NCI-H2029 (cell line): ENCODE data around the gene MAL.

Experiments
- DNase-seq: peaks from one replicate; lab custom pipeline; 2025; lab: John Stamatoyannopoulos, UW

MAL gene

DNA sequence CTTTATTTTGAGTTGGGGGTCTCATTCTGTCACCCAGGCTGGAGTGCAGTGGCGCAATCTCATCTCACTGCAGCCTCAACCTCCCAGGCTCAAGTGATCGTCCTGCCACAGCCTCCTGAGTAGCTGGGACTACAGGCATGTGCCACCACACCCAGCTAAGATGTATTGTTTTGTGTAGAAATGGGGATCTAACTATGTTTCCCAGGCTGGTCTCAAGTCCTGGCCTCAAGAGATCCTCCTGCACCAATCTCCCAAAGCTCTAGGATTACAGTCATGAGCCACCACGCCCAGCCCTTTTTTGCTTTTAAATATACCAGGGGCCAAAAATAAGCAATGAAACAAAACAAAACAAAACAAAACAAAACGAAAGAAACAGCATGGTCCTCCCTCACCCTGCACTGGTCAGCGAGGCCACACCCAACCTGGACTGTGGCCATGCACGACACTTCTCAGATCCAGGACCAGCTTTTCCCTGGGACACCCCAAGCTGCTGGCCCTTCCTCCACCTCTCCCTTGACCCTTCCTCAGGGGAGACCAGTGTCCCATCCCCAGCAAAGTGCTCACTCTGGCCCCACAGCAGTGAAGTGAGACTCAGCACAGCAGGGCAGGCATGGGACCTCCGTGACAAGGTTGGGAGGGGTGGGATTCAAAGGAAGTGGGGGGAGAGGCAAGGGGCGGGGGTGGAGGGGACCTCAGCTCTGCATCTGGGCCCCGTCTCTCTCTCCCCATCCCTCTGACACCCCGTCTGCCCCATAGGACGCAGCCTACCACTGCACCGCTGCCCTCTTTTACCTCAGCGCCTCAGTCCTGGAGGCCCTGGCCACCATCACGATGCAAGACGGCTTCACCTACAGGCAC lies 23.5 kb downstream of the MAL start:
- no peak for DNase-seq

DNA sequence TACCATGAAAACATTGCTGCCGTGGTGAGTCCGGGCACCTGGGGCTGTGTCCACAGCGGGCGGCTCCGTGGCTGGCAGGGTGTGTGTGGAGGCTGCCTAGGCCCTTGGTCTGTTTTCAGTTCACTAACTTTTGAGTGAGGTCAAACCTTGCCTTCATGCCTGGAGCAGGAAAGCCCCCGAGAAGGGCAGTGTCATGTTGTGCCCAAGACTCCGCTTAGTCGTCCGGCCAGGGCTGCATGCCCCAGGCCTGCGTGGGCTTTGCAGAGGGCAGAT lies 24.1 kb downstream of the MAL start:
- no peak for DNase-seq

DNA sequence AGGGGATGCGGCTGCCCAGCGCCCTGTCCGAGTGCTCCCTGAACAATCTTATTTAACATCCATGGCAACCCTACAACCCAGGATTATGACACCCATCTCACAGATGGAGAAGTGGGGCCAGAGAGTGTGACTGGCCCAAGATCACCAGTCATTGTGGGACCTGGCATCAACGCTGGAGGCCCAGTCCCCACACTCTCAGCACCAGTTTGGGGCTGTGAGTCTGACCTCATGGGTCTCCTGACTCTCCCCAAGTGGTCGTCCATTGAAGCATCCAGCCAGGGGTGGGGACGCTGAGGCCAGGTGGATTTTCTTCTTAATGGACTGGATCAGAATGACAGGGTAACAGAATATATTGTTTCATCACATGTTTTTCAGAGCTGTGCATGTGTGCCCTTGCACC lies 24.5 kb downstream of the MAL start:
- DNase-seq: no peak

DNA sequence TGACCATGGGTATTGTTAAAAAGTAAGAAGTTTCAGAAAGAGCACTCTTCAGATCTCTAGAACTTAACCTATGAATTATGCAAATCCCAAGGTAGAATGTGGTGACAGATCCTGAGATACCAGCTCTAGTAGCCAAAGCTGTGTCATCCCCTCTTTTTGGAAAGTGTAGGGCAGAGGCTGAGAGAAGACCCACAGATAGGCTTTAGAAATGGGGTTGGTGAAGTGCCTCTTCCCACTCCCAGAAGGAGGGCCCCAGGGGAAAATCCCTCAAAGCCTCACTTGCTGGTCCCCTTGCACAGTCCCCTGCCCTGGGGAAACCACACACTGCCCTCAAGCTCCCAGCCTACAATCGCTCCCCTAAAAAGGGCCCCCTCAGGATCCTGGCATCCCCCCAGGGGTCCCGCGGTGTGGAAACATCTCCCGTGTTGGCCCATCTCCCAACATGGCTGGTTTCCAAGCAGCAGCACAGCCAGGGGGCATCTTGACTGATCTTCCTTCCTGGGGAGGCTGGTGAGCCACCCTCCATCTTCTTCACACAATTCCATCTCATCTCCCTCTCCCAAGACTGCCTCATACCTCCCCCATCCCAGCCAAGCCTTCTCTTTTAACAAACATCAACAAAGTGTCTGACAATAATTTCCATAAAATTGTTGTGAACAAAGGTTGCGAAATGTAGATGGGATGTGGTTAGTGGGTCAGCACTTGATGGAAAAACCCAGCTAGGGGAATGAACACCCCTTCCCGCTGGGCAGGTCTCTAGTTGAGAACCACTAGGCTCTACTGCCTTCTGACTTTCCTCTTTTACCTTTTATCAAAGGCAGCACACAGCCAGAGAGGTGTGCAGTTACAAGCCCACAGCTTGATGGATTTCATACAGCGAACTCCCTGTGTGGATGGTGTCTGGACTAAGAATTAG lies 25.1 kb downstream of the MAL start:
- DNase-seq: no peak

DNA sequence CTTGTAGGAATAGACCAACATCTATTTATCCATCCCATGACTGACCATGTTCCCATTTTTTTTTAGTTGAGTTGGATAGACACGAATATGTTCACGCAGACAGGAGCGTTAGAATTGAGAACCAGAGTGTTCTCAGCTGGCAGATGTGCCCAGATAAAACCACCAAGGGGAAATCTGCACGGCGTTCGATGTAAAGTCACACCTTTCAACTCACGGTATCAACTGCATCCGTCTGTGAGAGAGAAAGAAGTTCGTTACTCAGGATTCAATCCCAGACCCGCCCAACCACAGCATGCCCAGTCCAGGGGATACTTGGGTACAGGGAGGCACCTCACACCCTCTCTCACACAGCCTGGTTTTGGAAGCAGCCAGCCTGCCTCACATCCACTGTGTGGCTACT lies 26.1 kb downstream of the MAL start:
- no peak for DNase-seq

DNA sequence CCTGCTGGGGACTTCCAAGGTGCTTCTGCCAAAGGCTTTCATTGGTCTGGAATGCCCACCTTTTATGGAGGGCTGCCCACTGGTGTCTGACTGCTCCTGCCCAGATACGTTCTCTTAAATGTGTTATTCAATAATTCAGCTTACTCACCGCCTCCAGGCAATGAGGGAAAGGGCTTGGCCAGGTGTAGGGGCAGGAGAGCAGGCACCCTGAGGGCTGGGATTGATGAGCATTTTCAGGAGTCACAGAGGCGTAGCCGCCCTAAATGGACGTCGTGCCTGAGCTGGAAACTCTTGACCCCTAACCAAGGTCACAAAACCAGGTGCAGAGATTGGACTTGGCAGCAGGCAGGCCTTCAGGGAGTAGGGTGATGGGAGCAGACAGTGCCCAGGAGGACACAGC lies 26.8 kb downstream of the MAL start:
- no peak for DNase-seq

DNA sequence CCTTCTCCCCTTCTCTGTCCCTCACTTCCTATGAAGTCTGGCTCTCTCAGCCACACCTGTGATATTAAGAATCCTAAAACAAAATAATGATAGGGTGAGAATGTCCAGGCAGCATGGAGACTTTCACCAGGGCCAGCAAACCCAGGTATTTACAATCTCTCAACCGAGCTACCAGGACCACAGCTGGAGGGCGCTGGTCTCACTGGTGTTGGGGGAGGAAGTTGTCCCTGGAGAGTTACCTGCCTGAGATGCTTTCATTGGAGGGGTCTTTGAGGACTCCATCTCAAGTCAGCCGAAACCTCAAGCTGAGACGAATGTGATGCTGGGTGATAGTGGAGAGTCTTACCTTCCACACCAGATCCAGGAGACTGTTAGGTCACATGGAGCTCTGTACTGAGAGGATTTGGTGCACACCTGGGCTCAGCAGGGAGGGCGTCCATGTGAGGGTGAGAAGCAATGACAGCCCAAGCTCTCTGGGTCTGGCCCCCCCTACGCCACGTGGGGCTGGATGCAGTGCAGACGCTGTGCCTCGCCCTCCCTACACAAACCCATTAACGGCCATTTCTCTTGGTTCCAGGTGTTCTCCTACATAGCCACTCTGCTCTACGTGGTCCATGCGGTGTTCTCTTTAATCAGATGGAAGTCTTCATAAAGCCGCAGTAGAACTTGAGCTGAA lies 27.4 kb downstream of the MAL start:
- DNase-seq: no peak

DNA sequence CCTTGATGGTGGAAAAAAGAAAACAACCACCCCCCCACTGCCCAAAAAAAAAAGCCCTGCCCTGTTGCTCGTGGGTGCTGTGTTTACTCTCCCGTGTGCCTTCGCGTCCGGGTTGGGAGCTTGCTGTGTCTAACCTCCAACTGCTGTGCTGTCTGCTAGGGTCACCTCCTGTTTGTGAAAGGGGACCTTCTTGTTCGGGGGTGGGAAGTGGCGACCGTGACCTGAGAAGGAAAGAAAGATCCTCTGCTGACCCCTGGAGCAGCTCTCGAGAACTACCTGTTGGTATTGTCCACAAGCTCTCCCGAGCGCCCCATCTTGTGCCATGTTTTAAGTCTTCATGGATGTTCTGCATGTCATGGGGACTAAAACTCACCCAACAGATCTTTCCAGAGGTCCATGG lies 28.0 kb downstream of the MAL start:
- no peak for DNase-seq

DNA sequence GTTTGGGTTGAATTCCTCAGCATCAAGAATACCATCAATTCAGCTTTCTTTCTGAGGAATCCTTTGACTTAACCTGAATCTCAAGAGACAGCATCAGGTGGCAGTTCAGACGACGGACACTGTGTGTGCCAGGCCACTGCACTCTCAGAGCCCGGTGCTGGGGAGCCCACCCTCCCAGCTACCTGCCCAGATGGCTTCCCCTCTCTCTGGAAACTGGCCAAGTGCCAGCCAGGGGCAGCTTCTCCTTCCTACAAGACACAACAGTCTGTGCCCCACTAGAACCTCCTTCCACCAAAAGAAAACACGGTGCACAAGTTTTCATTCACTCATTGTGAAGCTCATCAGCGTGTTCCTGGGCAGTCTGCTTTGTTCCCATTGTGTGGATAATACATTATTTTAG lies 28.5 kb downstream of the MAL start:
- DNase-seq: no peak

DNA sequence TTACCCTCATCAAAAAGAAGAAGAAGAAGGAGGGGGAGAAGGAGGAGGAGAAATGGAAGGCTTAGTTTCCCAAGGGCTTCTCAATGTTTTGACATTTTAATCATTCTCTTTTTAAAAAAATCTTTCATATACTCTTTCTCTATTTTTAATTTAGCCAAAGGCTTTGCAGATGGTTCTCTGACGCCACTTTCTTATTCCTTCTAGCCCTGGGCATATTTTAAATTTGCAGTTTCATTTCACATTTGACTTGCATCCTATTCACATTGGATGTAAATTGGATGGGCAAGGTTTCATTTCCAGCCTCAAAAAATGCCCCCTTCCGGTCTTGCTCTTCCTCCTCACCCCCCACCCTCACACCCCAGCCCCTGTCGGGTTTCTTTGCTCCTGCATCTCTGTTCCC lies 29.8 kb downstream of the MAL start:
- no peak for DNase-seq

DNA sequence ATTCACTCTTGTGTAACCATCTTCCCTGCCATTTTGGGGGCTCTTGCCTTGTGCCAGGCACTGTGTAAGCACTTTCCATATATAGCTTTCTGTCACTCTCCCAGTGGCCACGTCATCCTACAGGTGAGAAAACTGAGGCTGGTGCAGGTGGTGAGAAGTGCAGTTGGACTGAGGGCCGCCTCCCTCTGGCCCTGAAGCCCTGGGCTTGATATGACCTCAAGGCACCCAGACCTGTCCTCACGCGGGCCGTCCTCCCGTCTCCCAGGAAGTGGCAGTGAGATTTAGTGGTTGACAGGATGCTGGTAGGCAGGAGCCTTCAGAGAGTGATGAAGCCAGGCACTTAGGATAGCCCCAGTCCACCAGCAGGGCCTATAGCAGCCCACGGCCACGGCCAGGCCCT lies 30.5 kb downstream of the MAL start:
- no peak for DNase-seq

DNA sequence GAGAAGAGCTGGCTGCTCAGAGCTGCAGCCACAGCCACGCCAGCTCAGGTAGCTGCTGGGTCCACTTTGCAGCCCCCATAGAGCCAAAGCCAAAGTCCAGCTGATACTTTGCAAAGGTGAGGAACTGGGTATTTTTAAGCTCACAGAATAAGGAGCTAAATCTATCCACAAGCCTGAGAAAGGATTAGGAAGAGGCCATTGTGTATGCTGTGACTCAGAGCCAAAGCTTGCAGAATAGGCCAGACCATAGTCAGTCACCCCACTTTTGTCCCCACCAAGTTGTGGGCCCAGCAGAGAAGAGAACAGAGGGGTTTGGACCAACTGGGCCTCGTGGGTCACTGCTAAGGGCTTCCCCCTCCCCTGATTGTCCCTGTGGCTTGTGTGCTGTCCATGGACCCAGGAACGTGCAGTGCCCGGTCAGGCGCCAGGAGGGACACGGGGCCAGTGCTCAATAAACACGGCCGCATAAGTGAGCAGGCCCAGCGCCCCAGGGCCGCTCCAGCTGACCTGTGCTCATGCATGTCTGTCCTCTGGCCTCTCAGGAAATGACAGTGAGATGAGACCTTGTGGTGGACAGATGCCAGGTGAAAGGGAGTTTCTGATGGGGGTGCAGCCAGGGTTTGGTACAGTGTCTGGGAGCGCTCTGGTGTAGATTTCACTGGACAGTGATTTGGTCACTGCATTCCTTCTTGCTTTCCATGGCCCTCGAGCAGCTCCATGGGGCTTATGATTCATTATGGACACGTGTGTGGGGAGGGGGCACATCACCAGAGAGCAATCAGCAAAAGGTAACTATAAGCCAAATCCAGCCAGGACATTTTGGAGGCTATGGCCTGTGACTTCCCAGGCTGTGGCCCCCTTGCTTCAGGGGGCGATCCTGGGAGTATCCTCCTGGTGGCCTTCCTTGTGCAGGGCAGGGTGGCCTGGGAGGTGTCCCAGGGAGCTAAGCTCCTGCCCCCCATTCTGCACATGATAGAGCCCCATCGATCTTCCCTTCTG lies 31.3 kb downstream of the MAL start:
- DNase-seq: no peak

DNA sequence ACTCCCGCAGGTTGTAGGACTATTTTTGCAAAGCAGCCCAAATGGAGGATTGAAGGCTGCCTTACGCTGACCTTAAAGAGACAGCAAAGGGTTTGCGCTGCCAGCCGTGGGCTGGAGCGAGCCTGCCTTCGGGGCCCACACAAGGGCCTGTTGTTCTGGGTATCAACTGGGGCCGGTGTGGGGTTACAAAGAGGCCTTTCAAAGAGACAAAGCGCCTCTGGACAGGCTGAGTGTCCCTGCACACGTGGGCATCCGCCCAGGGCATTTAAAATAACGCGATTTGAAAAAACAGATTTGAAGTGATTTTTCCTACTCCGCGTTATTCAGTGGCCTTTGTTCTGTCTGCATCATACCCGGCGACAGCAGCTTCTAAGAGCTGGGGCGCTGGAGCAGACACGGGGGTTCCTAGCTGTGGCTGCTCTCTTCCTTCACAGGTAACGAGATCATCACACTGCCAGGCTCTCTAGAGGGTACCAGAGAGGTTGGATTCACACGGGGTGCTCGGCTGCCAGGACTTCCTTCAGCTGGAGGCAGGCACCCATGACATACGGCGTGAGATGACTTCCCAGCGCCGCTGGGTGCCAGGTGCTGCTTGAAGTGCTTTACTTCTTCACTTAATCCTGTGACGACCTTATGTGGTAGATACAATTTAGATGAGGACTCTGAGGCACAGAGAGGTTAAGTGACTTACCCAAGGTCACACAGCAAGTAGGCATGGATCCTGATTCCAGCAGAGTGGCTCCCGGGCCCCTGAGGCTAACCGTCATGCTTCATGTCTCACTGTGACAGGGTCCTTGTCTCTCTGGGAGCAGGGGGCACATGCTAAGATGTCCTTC lies 32.2 kb downstream of the MAL start:
- DNase-seq: no peak

DNA sequence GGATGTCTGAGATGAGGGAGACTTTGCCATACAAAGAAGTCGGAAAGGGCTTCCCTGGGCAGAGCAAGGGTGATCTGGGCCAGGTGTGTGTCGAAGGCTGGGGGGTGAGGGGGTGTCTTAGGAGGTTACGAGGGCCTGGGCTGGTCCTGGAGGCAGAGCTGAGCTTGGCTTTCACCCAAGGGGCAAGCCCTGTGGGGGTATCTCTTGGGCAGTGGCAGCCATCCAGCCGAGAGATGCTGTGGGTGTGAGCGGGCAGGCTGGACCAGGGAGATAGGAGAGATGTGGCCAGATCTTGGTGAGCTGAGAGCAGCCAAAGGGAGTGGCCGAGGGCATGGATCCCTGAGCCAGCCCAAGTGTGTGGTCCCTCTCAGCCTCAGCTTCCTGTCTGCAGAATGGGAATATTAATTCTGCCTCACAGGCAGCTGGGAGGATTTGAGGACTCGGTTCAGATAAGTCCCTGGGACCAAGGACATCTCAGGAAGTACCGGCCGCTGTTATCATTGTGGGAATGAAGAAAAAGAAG lies 33.0 kb downstream of the MAL start:
- no peak for DNase-seq

DNA sequence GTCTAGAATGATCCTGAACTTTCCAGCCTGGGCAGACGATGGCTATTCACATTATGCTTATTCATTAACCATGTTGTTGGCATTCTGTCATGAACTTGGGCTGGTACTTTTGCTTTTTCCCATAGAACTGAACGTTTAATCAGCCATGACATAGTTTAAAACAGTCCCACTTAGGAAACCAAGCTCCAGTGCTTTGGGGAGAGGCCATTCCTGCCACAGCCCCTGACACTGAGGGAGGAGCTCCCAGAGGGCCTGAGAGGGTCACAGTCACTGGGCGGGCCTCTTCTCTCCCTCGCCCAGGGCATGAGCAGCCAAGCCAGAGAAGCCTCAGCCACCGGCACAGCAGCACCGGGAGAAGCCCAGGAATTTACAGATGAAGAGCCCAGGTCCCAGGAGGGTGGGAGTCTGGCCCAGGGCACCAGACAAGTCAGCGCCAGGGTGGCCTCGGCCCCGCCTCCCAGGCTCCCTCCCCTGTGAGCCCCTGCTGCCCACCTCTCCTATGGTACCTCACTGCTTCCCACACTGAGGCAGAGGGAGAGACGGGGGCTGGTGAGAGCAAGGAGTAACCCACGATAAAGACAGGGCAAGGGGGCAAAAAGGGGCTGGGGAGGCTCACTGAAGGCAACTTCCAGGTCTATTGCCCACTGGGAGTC lies 33.6 kb downstream of the MAL start:
- no peak for DNase-seq

DNA sequence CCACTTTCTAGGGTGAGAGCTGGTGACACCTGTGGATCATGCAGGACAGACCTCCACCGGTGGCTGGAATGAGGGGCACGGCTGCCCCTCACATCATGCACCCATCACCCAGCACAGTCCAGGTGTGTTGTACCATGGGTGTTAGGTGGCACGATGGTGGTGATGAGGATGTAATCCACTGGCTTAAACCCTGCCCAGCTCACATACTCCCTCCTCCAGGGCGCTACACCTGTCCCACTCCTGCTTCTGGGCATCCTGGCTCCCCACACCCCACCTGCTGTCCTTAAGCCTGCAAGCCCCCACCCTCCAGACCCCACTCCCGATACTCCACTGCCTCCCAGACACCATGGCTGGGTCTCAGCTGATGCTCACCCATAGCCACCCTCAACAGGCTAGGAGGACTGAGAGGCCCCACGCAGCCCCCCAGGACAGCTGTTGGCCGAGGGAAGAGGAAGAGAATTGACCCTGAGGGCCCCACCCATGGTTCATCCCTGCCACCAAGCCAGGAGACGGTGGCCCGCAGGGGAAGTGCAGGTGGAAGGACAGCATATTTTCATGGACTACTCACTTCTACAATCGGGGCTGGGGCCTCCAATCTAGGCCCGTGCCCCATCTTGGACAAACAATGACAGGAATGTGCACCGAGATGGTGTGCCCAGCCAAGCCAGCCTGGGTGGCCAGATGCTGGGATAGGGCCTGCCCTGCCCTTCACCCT lies 34.3 kb downstream of the MAL start:
- no peak for DNase-seq

DNA sequence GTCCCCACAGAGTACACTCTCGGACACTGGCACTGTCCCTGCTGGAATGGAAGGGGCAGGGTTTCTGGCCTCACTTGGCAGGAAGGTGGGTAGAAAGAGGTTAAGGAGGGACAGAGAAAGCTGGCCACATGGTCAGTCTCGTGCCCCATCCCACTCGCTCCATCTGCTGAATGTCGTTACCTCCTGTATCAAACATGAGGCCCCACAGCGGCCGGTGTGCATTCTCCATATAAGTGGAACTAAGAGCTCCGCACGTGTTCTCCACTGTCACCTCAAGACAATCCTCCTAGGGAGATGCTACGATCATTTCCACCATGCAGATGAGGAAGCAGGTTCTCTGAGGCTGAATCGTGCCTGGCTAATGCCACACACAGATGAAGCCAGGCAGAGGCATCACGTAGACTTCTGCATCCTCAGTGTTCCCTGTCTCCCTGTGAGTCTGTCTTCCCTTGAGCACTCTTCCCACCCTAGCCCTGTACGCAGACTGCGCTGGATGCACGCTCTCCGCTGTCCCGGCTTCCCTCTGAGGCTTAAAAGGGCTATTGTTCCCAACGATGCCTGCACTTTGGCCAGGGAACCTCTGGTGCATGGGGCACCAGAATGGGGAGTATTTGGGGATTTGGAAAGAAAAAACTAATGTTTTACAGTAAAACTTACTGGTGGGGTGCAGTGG lies 35.1 kb downstream of the MAL start:
- DNase-seq: no peak

DNA sequence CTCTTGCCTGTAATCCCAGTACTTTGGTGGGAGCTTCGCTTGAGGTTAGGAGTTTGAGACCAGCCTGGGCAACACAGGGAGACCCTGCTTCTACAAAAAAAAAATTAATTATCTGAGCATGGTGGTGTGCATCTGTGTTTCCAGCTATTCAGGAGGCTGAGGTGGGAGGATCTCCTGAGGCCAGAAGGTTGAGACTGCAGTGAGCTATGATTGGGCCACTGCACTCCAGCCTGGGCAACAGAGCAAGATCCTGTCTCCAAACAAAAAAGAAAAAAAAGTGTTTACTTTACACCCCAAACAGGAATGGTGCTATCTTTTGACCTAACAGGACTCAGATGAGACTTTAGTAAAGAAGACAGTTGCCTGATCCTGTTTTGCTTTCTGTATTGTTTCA lies 35.6 kb downstream of the MAL start:
- DNase-seq: no peak
